NCI-H526 treated with DMSO at 0.1 percent for 48 hours (cell line): ENCODE results near the gene GBE1.
A peak's percentile ranks its signal among the peaks of the same experiment; 100 is the strongest.

Experiments used
- DNase-seq: peaks from one replicate; lab custom pipeline; 2025; lab: John Stamatoyannopoulos, UW

The GBE1 gene

GRCh38 chr3:81699536-81700320 is 61.7 kb downstream of the GBE1 start:
- no peak for DNase-seq

- no peak for DNase-seq
Measured at GRCh38 chr3:81696090-81696489, 65.4 kb downstream of the GBE1 start.

GRCh38 chr3:81695302-81695701 is 66.1 kb downstream of the GBE1 start:
- no peak for DNase-seq

- DNase-seq: no peak
Measured at GRCh38 chr3:81694662-81695061, 66.8 kb downstream of the GBE1 start.

- DNase-seq: no peak
Measured at GRCh38 chr3:81692766-81693165, 68.7 kb downstream of the GBE1 start.

- no peak for DNase-seq
Measured at GRCh38 chr3:81689617-81690016, 71.8 kb downstream of the GBE1 start.

- no peak for DNase-seq
Measured at GRCh38 chr3:81684751-81685395, 76.6 kb downstream of the GBE1 start.

- no peak for DNase-seq
Measured at GRCh38 chr3:81676706-81677456, 84.6 kb downstream of the GBE1 start.

GRCh38 chr3:81674690-81675089 is 86.8 kb downstream of the GBE1 start:
- DNase-seq: no peak

GRCh38 chr3:81668283-81668682 is 93.2 kb downstream of the GBE1 start:
- DNase-seq: no peak

- no peak for DNase-seq
Measured at GRCh38 chr3:81666502-81667121, 94.8 kb downstream of the GBE1 start.

- no peak for DNase-seq
Measured at GRCh38 chr3:81663114-81663513, 98.3 kb downstream of the GBE1 start.

- DNase-seq: no peak
Measured at GRCh38 chr3:81660036-81660435, 101.4 kb downstream of the GBE1 start.

- DNase-seq: no peak
Measured at GRCh38 chr3:81658322-81658997, 103.0 kb downstream of the GBE1 start.

- no peak for DNase-seq
Measured at GRCh38 chr3:81651139-81651538, 110.3 kb downstream of the GBE1 start.

GRCh38 chr3:81650187-81650586 is 111.3 kb downstream of the GBE1 start:
- no peak for DNase-seq

- no peak for DNase-seq
Measured at GRCh38 chr3:81645248-81645647, 116.2 kb downstream of the GBE1 start.

- DNase-seq: peak; percentile 7
Measured at GRCh38 chr3:81643721-81644120, 117.7 kb downstream of the GBE1 start.

- DNase-seq: no peak
Measured at GRCh38 chr3:81638480-81638879, 123.0 kb downstream of the GBE1 start.

- no peak for DNase-seq
Measured at GRCh38 chr3:81632659-81633058, 128.8 kb downstream of the GBE1 start.

GRCh38 chr3:81624756-81625155 is 136.7 kb downstream of the GBE1 start:
- no peak for DNase-seq

- DNase-seq: no peak
Measured at GRCh38 chr3:81622395-81622794, 139.1 kb downstream of the GBE1 start.
